ENCODE data around the gene PBX3.

GRCh38 chr9:125988479-125989050 is 241.4 kb downstream of the PBX3 start:
- TF ChIP-seq POLR2AphosphoS5 (IDR thresholded peaks at IDR 0.05; ENCODE audit: low read depth, low read length) (no peak), POLR2A (IDR thresholded peaks at IDR 0.05; ENCODE audit: low read depth, low read length) (no peak), TAF1 (IDR thresholded peaks at IDR 0.05; ENCODE audit: low read depth, low read length) (no peak), SPI1 (IDR thresholded peaks at IDR 0.05; ENCODE audit: low read depth, low read length) (no peak), PAX5 (IDR thresholded peaks at IDR 0.05; ENCODE audit: insufficient read depth, low read length, severe bottlenecking) (no peak), POU2F2 (IDR thresholded peaks at IDR 0.05; ENCODE audit: low read depth, low read length) (no peak)
